ENCODE measurements around the gene CMTM4. TPM values are rescaled to one million over a fixed set of nuclear protein-coding genes. Genes with fewer than 3 reads are reported as not detected.

Gene CMTM4
- total RNA-seq, 5 donors from 2014 or later (not counting 1 experiment from before 2014, with no cell fraction given): 1.1 to 2.3 (median 1.8) TPM

- Mint-ChIP-seq H3K4me3 (no peak overlapping the region), H3K4me1 (peaks cover 8 to 10% (median 10%) of the 10 kb centered on the region in 3 donors), H3K9me3 (no peaks in the 10 kb centered on the region), H3K27me3 (peaks cover 10 to 13% of the 10 kb centered on the region in 2 donors), H3K36me3 (no peaks in the 10 kb centered on the region), H3K27ac (no peak overlapping the region)
- H3K36me3 ChIP-seq (ENCODE audit: control insufficient read depth in 2 of 2, extremely low read depth in 1 of 2, insufficient read depth in 1 of 2, low read length in 1 of 2): no peaks in the 10 kb centered on the region
- ChIA-PET CTCF (no interaction called here), POLR2A (no interaction called here)
- ATAC-seq (replicated peaks in 1 of 4) (no peak), DNase-seq (no peak)
- 73% methylated on average over 4 of the region's 7 CpGs for WGBS (ENCODE audit: insufficient coverage)
- H3K4me1 ChIP-seq (ENCODE audit: control insufficient read depth in 1 of 2, extremely low read depth in 1 of 2, insufficient read depth in 2 of 2, low read length in 2 of 2): peaks cover 0 to 10% of the 10 kb centered on the region in 2 experiments
- peaks cover 0 to 20% of the 10 kb centered on the region in 2 experiments for H3K27me3 ChIP-seq (replicated peaks in 1 of 2; ENCODE audit: control insufficient read depth in 2 of 2, extremely low read depth in 1 of 2, insufficient read depth in 2 of 2, low read length in 1 of 2)
- no peak overlapping the region for H3K4me3 ChIP-seq (ENCODE audit: control insufficient read depth in 1 of 2, extremely low read depth in 1 of 2, low read length in 1 of 2)
- no peaks in the 10 kb centered on the region for H3K9me3 ChIP-seq
- no peak overlapping the region for H3K27ac ChIP-seq (ENCODE audit: low read length)
Measured at GRCh38 chr16:66652661-66653360, 43.7 kb downstream of the CMTM4 start.

- H3K27ac Mint-ChIP-seq: no peak overlapping the region
- Histone ChIP-seq H3K36me3 (ENCODE audit: control insufficient read depth in 2 of 2, extremely low read depth in 1 of 2, insufficient read depth in 1 of 2, low read length in 1 of 2) (no peaks in the 10 kb centered on the region), H3K4me3 (ENCODE audit: control insufficient read depth in 1 of 2, extremely low read depth in 1 of 2, low read length in 1 of 2) (no peak overlapping the region), H3K27ac (ENCODE audit: low read length) (no peak overlapping the region), H3K9me3 (no peaks in the 10 kb centered on the region), H3K27me3 (replicated peaks in 1 of 2; ENCODE audit: control insufficient read depth in 2 of 2, extremely low read depth in 1 of 2, insufficient read depth in 2 of 2, low read length in 1 of 2) (peaks cover 0 to 17% of the 10 kb centered on the region in 2 experiments), H3K4me1 (ENCODE audit: control insufficient read depth in 1 of 2, extremely low read depth in 1 of 2, insufficient read depth in 2 of 2, low read length in 2 of 2) (peaks cover 0 to 10% of the 10 kb centered on the region in 2 experiments)
- ATAC-seq (replicated peaks in 1 of 4): no peak
- no peaks in the 10 kb centered on the region for H3K9me3 Mint-ChIP-seq
- H3K27me3 Mint-ChIP-seq: peaks cover 10 to 13% of the 10 kb centered on the region in 2 donors
- ChIA-PET POLR2A (no interaction called here), CTCF (interaction anchor here in 1 of 2 donors (0.5 to 1.9 kb wide), 4 partner anchors 9 to 1952 kb away, joined by 3 to 13 read pairs (median 8); no protein-coding TSS in a partner anchor)
- H3K36me3 Mint-ChIP-seq: no peaks in the 10 kb centered on the region
- H3K4me1 Mint-ChIP-seq: peaks cover 8 to 10% (median 10%) of the 10 kb centered on the region in 3 donors
- WGBS (ENCODE audit: insufficient coverage): 100% methylated on average over 1 of the region's 6 CpGs
- no peak overlapping the region for H3K4me3 Mint-ChIP-seq
- no peak for DNase-seq
Measured at GRCh38 chr16:66651965-66652364, 44.6 kb downstream of the CMTM4 start.

GRCh38 chr16:66651474-66651765 lies 45.1 kb downstream of the CMTM4 start:
- peaks cover 6 to 9% of the 10 kb centered on the region in 2 donors for H3K27me3 Mint-ChIP-seq
- H3K36me3 ChIP-seq (ENCODE audit: control insufficient read depth in 2 of 2, extremely low read depth in 1 of 2, insufficient read depth in 1 of 2, low read length in 1 of 2): no peaks in the 10 kb centered on the region
- H3K27me3 ChIP-seq (replicated peaks in 1 of 2; ENCODE audit: control insufficient read depth in 2 of 2, extremely low read depth in 1 of 2, insufficient read depth in 2 of 2, low read length in 1 of 2): peaks cover 0 to 17% of the 10 kb centered on the region in 2 experiments
- H3K4me3 Mint-ChIP-seq: peak overlapping the region; percentile 63 to 72 (median 65)
- H3K4me1 ChIP-seq (ENCODE audit: control insufficient read depth in 1 of 2, extremely low read depth in 1 of 2, insufficient read depth in 2 of 2, low read length in 2 of 2): peaks cover 0 to 10% of the 10 kb centered on the region in 2 experiments
- DNase-seq: no peak
- no peaks in the 10 kb centered on the region for H3K9me3 ChIP-seq
- POLR2A ChIA-PET: interaction anchor here in 1 of 2 donors (0.5 kb wide), 1 partner anchor 499 kb away, joined by 4 read pairs; no protein-coding TSS in a partner anchor
- peaks cover 8 to 10% (median 10%) of the 10 kb centered on the region in 3 donors for H3K4me1 Mint-ChIP-seq
- no peaks in the 10 kb centered on the region for H3K9me3 Mint-ChIP-seq
- H3K27ac ChIP-seq (ENCODE audit: low read length): no peak overlapping the region
- CTCF ChIA-PET: interaction anchor here (0.5 to 1.9 kb wide), 11 partner anchors 10 to 1952 kb away, joined by 3 to 13 read pairs (median 4); partner anchors contain the start of gene DYNC1LI2 (in 1 of the 2)
- H3K27ac Mint-ChIP-seq: no peak overlapping the region
- no peak for ATAC-seq (replicated peaks in 1 of 4)
- H3K4me3 ChIP-seq (ENCODE audit: control insufficient read depth in 1 of 2, extremely low read depth in 1 of 2, low read length in 1 of 2): peak overlapping the region; percentile 3 to 35
- WGBS (ENCODE audit: insufficient coverage): 79% methylated on average over 2 of the region's 2 CpGs
- H3K36me3 Mint-ChIP-seq: no peaks in the 10 kb centered on the region

- peak overlapping the region in 1 of 2 donors; percentile 62 for H3K27ac Mint-ChIP-seq
- peak overlapping the region; percentile 63 to 72 (median 65) for H3K4me3 Mint-ChIP-seq
- H3K4me1 ChIP-seq (ENCODE audit: control insufficient read depth in 1 of 2, extremely low read depth in 1 of 2, insufficient read depth in 2 of 2, low read length in 2 of 2): peaks cover 0 to 10% of the 10 kb centered on the region in 2 experiments
- peaks cover 0 to 14% of the 10 kb centered on the region in 2 experiments for H3K27me3 ChIP-seq (replicated peaks in 1 of 2; ENCODE audit: control insufficient read depth in 2 of 2, extremely low read depth in 1 of 2, insufficient read depth in 2 of 2, low read length in 1 of 2)
- CTCF ChIA-PET: interaction anchor here (0.7 to 1.9 kb wide), 12 partner anchors 10 to 244 kb away, joined by 3 to 13 read pairs (median 4); partner anchors contain the start of gene DYNC1LI2 (in 1 of the 2)
- no peaks in the 10 kb centered on the region for H3K36me3 ChIP-seq (ENCODE audit: control insufficient read depth in 2 of 2, extremely low read depth in 1 of 2, insufficient read depth in 1 of 2, low read length in 1 of 2)
- peak overlapping the region; percentile 3 to 35 for H3K4me3 ChIP-seq (ENCODE audit: control insufficient read depth in 1 of 2, extremely low read depth in 1 of 2, low read length in 1 of 2)
- ATAC-seq (replicated peaks in 1 of 4): peak; percentile 99 to 100 (median 99)
- WGBS (ENCODE audit: insufficient coverage): 38% methylated on average over 9 of the region's 18 CpGs
- no peaks in the 10 kb centered on the region for H3K9me3 ChIP-seq
- DNase-seq: peak; percentile 50 to 91 (median 79)
- no peak overlapping the region for H3K27ac ChIP-seq (ENCODE audit: low read length)
- peaks cover 8 to 10% (median 10%) of the 10 kb centered on the region in 3 donors for H3K4me1 Mint-ChIP-seq
- peaks cover 5 to 11% of the 10 kb centered on the region in 2 donors for H3K27me3 Mint-ChIP-seq
- no peaks in the 10 kb centered on the region for H3K36me3 Mint-ChIP-seq
- no peaks in the 10 kb centered on the region for H3K9me3 Mint-ChIP-seq
- POLR2A ChIA-PET: interaction anchor here in 1 of 2 donors (0.5 kb wide), 1 partner anchor 499 kb away, joined by 4 read pairs; no protein-coding TSS in a partner anchor
Measured at GRCh38 chr16:66650707-66651473, 45.7 kb downstream of the CMTM4 start.

GRCh38 chr16:66649636-66650205 lies 46.8 kb downstream of the CMTM4 start:
- Mint-ChIP-seq H3K27ac (no peak overlapping the region), H3K4me1 (peaks cover 8 to 10% (median 10%) of the 10 kb centered on the region in 3 donors), H3K4me3 (no peak overlapping the region), H3K36me3 (no peaks in the 10 kb centered on the region), H3K27me3 (peaks cover 5 to 11% of the 10 kb centered on the region in 2 donors), H3K9me3 (no peaks in the 10 kb centered on the region)
- ChIA-PET POLR2A (no interaction called here), CTCF (interaction anchor here in 1 of 2 donors (0.6 kb wide), 1 partner anchor 304 kb away, joined by 3 read pairs; no protein-coding TSS in a partner anchor)
- H3K27me3 ChIP-seq (replicated peaks in 1 of 2; ENCODE audit: control insufficient read depth in 2 of 2, extremely low read depth in 1 of 2, insufficient read depth in 2 of 2, low read length in 1 of 2): peaks cover 0 to 10% of the 10 kb centered on the region in 2 experiments
- peaks cover 0 to 10% of the 10 kb centered on the region in 2 experiments for H3K4me1 ChIP-seq (ENCODE audit: control insufficient read depth in 1 of 2, extremely low read depth in 1 of 2, insufficient read depth in 2 of 2, low read length in 2 of 2)
- H3K27ac ChIP-seq (ENCODE audit: low read length): no peak overlapping the region
- H3K9me3 ChIP-seq: no peaks in the 10 kb centered on the region
- 70% methylated on average over 3 of the region's 9 CpGs for WGBS (ENCODE audit: insufficient coverage)
- DNase-seq (no peak), ATAC-seq (replicated peaks in 1 of 4) (no peak)
- H3K4me3 ChIP-seq (ENCODE audit: control insufficient read depth in 1 of 2, extremely low read depth in 1 of 2, low read length in 1 of 2): no peak overlapping the region
- no peaks in the 10 kb centered on the region for H3K36me3 ChIP-seq (ENCODE audit: control insufficient read depth in 2 of 2, extremely low read depth in 1 of 2, insufficient read depth in 1 of 2, low read length in 1 of 2)

- POLR2A ChIA-PET: no interaction called here
Measured at GRCh38 chr16:66649167-66649566, 47.4 kb downstream of the CMTM4 start.

More at GRCh38 chr16:66649167-66649566, 47.4 kb downstream of the CMTM4 start:
- Histone ChIP-seq H3K4me3 (ENCODE audit: control insufficient read depth in 1 of 2, extremely low read depth in 1 of 2, low read length in 1 of 2) (no peak overlapping the region), H3K4me1 (ENCODE audit: control insufficient read depth in 1 of 2, extremely low read depth in 1 of 2, insufficient read depth in 2 of 2, low read length in 2 of 2) (peaks cover 0 to 10% of the 10 kb centered on the region in 2 experiments), H3K9me3 (no peaks in the 10 kb centered on the region), H3K36me3 (ENCODE audit: control insufficient read depth in 2 of 2, extremely low read depth in 1 of 2, insufficient read depth in 1 of 2, low read length in 1 of 2) (no peaks in the 10 kb centered on the region), H3K27me3 (replicated peaks in 1 of 2; ENCODE audit: control insufficient read depth in 2 of 2, extremely low read depth in 1 of 2, insufficient read depth in 2 of 2, low read length in 1 of 2) (peaks cover 0 to 6% of the 10 kb centered on the region in 2 experiments), H3K27ac (ENCODE audit: low read length) (no peak overlapping the region)
- Mint-ChIP-seq H3K36me3 (no peaks in the 10 kb centered on the region), H3K4me1 (peaks cover 8 to 10% (median 10%) of the 10 kb centered on the region in 3 donors), H3K27ac (no peak overlapping the region), H3K27me3 (peaks cover 1 to 6% of the 10 kb centered on the region in 2 donors), H3K9me3 (no peaks in the 10 kb centered on the region), H3K4me3 (no peak overlapping the region)
- no peak for DNase-seq
- no CpG with 5 or more reads among the region's 2 CpGs for WGBS (ENCODE audit: insufficient coverage)
- ATAC-seq (replicated peaks in 1 of 4): no peak
- CTCF ChIA-PET: interaction anchor here (0.6 to 1.0 kb wide), 2 partner anchors 8 to 304 kb away, joined by 3 read pairs; no protein-coding TSS in a partner anchor
